SK-N-SH (cell line): Measurements from ENCODE around the gene DCX. TPM values are rescaled to one million over a fixed set of nuclear protein-coding genes. Genes with fewer than 3 reads are reported as not detected.
A peak's percentile ranks its signal among the peaks of the same experiment; 100 is the strongest.

ENCODE experiments used
- CTCF ChIA-PET: fragments of 300-600, 350-600 bp; formaldehyde crosslinking; extraction: SDS; loops from one replicate; lab custom pipeline; 2021; lab: Yijun Ruan, JAX
- POLR2A ChIA-PET: fragments of 350-600 bp; sonication (Branson Sonifier 250); formaldehyde crosslinking; extraction: SDS; loops from one replicate; lab custom pipeline; 2020; ENCODE audit warnings: antibody characterized with exemption, inconsistent platforms; lab: Yijun Ruan, JAX
- DNase-seq: peaks from one replicate; pipeline ENCODE4 v3.0.0; 2012
- H2AFZ ChIP-seq: fragments of 200-600 bp; sonication (generic); 2 replicates; pipeline ENCODE4 v1.8.1; 2016; ENCODE audit warnings: antibody characterized with exemption, mild to moderate bottlenecking, low read depth
- H3F3A ChIP-seq: fragments of 200-600 bp; sonication (generic); replicated peaks from 2 replicates; pipeline ENCODE3; 2016; ENCODE audit warnings: antibody characterized with exemption, mild to moderate bottlenecking; ENCODE audit not compliant: insufficient read depth
- H3K27ac ChIP-seq, 2 experiments: fragments of 200-500 bp in 1 of 2; fragments of 200-600 bp in 1 of 2; sonication (Bioruptor generic) in 1 of 2; sonication (generic), shearing (Covaris generic) in 1 of 2; 2 replicates each; pipeline versions ENCODE4 v1.5.1 to v1.6.1; 2014 to 2016; ENCODE audit warnings: low read depth in 2 of 2, inconsistent platforms in 1 of 2, low read length in 1 of 2, mild to moderate bottlenecking in 1 of 2, mixed read lengths in 1 of 2
- H3K27me3 ChIP-seq: fragments of 200-600 bp; sonication (generic), shearing (Covaris generic); 2 replicates; pipeline ENCODE4 v1.6.1; 2016; ENCODE audit warnings: mixed run types; ENCODE audit not compliant: insufficient read depth
- H3K36me3 ChIP-seq, 2 experiments: fragments of 200-500 bp in 1 of 2; fragments of 200-600 bp in 1 of 2; sonication (Bioruptor generic) in 1 of 2; sonication (generic) in 1 of 2; replicated peaks in 1 of 2; 2 replicates each; pipeline versions ENCODE3 to v1.5.1; 2014 to 2016; ENCODE audit warnings: low read length in 1 of 2, mild to moderate bottlenecking in 1 of 2; ENCODE audit not compliant: insufficient read depth in 2 of 2, control insufficient read depth in 1 of 2
- H3K4me1 ChIP-seq, 2 experiments: fragments of 200-500 bp in 1 of 2; fragments of 200-600 bp in 1 of 2; sonication (Bioruptor generic) in 1 of 2; sonication (generic), shearing (Covaris generic) in 1 of 2; 2 replicates each; pipeline versions ENCODE4 v1.5.1 to v1.6.1; 2014 to 2016; ENCODE audit warnings: low read depth in 1 of 2, low read length in 1 of 2, mixed run types in 1 of 2; ENCODE audit not compliant: insufficient read depth in 2 of 2, control insufficient read depth in 1 of 2
- H3K4me2 ChIP-seq: fragments of 200-600 bp; sonication (generic), shearing (Covaris generic); 2 replicates; pipeline ENCODE4 v1.6.1; 2017; ENCODE audit warnings: mixed run types
- H3K4me3 ChIP-seq, 2 experiments: fragments of 200-500 bp in 1 of 2; fragments of 200-600 bp in 1 of 2; sonication (Bioruptor generic) in 1 of 2; sonication (generic), shearing (Covaris generic) in 1 of 2; 2 replicates each; pipeline versions ENCODE4 v1.5.1 to v1.8.1; 2014 to 2016; ENCODE audit warnings: low read depth in 2 of 2, inconsistent platforms in 1 of 2, low read length in 1 of 2, mild to moderate bottlenecking in 1 of 2, mixed read lengths in 1 of 2, moderate library complexity in 1 of 2
- H3K79me2 ChIP-seq: fragments of 200-600 bp; sonication (generic); 2 replicates; pipeline ENCODE4 v1.8.1; 2017; ENCODE audit warnings: mild to moderate bottlenecking; ENCODE audit not compliant: insufficient read depth
- H3K9ac ChIP-seq: fragments of 200-600 bp; sonication (generic); 2 replicates; pipeline ENCODE4 v1.6.1; 2017; ENCODE audit warnings: mixed run types
- H3K9me2 ChIP-seq: fragments of 200-600 bp; sonication (generic); 2 replicates; pipeline ENCODE4 v1.6.1; 2017; ENCODE audit warnings: mixed run types
- H3K9me3 ChIP-seq: fragments of 200-600 bp; sonication (generic); 2 replicates; pipeline ENCODE4 v1.6.1; 2017; ENCODE audit warnings: mixed run types, mild to moderate bottlenecking, moderate library complexity
- H4K20me1 ChIP-seq: fragments of 200-600 bp; sonication (generic); 2 replicates; pipeline ENCODE4 v1.6.1; 2017; ENCODE audit warnings: mild to moderate bottlenecking, mixed run types; ENCODE audit not compliant: insufficient read depth
- CHD2 ChIP-seq: fragments of 150-350 bp; IDR thresholded peaks from 2 replicates; pipeline ENCODE4 v1.6.1; 2018; ENCODE audit warnings: low read length; ENCODE audit not compliant: partially characterized antibody
- CTCF ChIP-seq: fragments of 200-600 bp; sonication (generic); IDR thresholded peaks from 2 replicates; pipeline ENCODE4 v1.6.1; 2017; ENCODE audit warnings: antibody characterized with exemption, mild to moderate bottlenecking, moderate library complexity
- ELF1 ChIP-seq: IDR thresholded peaks from 2 replicates; pipeline ENCODE4 v1.4.0; 2012
- EP300 ChIP-seq, 2 experiments: IDR thresholded peaks; 2 replicates each; pipeline versions ENCODE4 v1.4.0 to v1.6.1; 2012; ENCODE audit warnings: borderline replicate concordance in 1 of 2, low read depth in 1 of 2, low read length in 1 of 2
- FOXJ3 ChIP-seq: sonication (generic); formaldehyde crosslinking; IDR thresholded peaks from 2 replicates; pipeline ENCODE4 v1.5.1; 2020; ENCODE audit warnings: mild to moderate bottlenecking, missing genetic modification reagents
- GATA2 ChIP-seq: sonication (generic); formaldehyde crosslinking; IDR thresholded peaks from 2 replicates; pipeline ENCODE4 v1.5.0; 2020; ENCODE audit warnings: mild to moderate bottlenecking, missing genetic modification reagents
- JUND ChIP-seq: IDR thresholded peaks from 2 replicates; pipeline ENCODE4 v1.4.0; 2012
- NRF1 ChIP-seq: IDR thresholded peaks from 2 replicates; pipeline ENCODE4 v1.6.1; 2012; ENCODE audit warnings: low read depth, mild to moderate bottlenecking, low read length
- PBX3 ChIP-seq: IDR thresholded peaks from 2 replicates; pipeline ENCODE4; 2012
- RAD21 ChIP-seq: IDR thresholded peaks from 2 replicates; pipeline ENCODE4 v1.6.1; 2012; ENCODE audit warnings: mild to moderate bottlenecking, low read length
- RCOR1 ChIP-seq: fragments of 150-350 bp; IDR thresholded peaks from 2 replicates; pipeline ENCODE4 v1.6.1; 2017; ENCODE audit warnings: antibody characterized with exemption, low read length
- RFX5 ChIP-seq: IDR thresholded peaks from 2 replicates; pipeline ENCODE4 v1.6.1; 2012; ENCODE audit warnings: mild to moderate bottlenecking, improper control_type of control experiment, low read length
- RXRA ChIP-seq: IDR thresholded peaks from 2 replicates; pipeline ENCODE4 v1.4.0; 2012; ENCODE audit warnings: low read depth, mild to moderate bottlenecking, borderline replicate concordance
- SIN3A ChIP-seq: IDR thresholded peaks from 2 replicates; pipeline ENCODE4 v1.6.1; 2012; ENCODE audit warnings: low read depth, mild to moderate bottlenecking, low read length, moderate library complexity, borderline replicate concordance
- TAF1 ChIP-seq: IDR thresholded peaks from 2 replicates; pipeline ENCODE4 v1.6.1; 2012; ENCODE audit warnings: low read depth, mild to moderate bottlenecking, low read length, moderate library complexity, borderline replicate concordance
- TCF12 ChIP-seq: IDR thresholded peaks from 2 replicates; pipeline ENCODE4 v1.4.0; 2012
- USF1 ChIP-seq: IDR thresholded peaks from 2 replicates; pipeline ENCODE4 v1.4.0; 2012; ENCODE audit warnings: low read depth, borderline replicate concordance
- USF2 ChIP-seq: fragments of 150-350 bp; IDR thresholded peaks from 2 replicates; pipeline ENCODE4 v1.6.1; 2017; ENCODE audit warnings: antibody characterized with exemption, low read length, low read depth, borderline replicate concordance
- YY1 ChIP-seq: IDR thresholded peaks from 2 replicates; pipeline ENCODE4 v1.4.0; 2012; ENCODE audit warnings: low read depth, mild to moderate bottlenecking
- WGBS: methylation state at CpG from one replicate; pipeline ENCODE4 v1.1.6; 2017; ENCODE audit warnings: low lambda C conversion rate; 5-methylcytosine and 5-hydroxymethylcytosine counted together
- polyA plus RNA-seq, 3 experiments: library from polyadenylated mRNA; depleted of rRNA; stranded (reverse); fragments of >200 nt; gene quantifications; 2 replicates each; pipeline ENCODE4 v1.2.3, GENCODE V29; 2012

Gene DCX
- polyA plus RNA-seq, 1 of the 3 experiments (the other 2 are of a cell fraction) = 0.26 TPM

- no peak for DNase-seq
- H3K9ac ChIP-seq = no peak overlapping the region
- H3K36me3 ChIP-seq = no peaks in the 10 kb centered on the region
- no peaks in the 10 kb centered on the region for H3K9me2 ChIP-seq
- no peak for TF ChIP-seq NRF1
- TF ChIP-seq RAD21 = no peak
- TF ChIP-seq USF2 = no peak
- TF ChIP-seq TAF1 = no peak
- TF ChIP-seq USF1 = no peak
- no peak for TF ChIP-seq EP300 (IDR thresholded peaks at IDR 0.05; ENCODE audit: borderline replicate concordance in 1 of 2, low read depth in 1 of 2, low read length in 1 of 2)
- TF ChIP-seq ELF1 = no peak
- TF ChIP-seq JUND = no peak
- no peak for TF ChIP-seq RXRA
- no peak for TF ChIP-seq SIN3A
- no peak for TF ChIP-seq CHD2
- no peak for TF ChIP-seq RFX5
- no peak for TF ChIP-seq RCOR1
- TF ChIP-seq TCF12 = no peak
- no peak for TF ChIP-seq GATA2 (CRISPR knock-in tag)
- no peak for TF ChIP-seq CTCF
- no peak overlapping the region for H2AFZ ChIP-seq
- ChIA-PET POLR2A (no interaction called here), CTCF (interaction anchor here (1.3 to 1.5 kb wide), 3 partner anchors 13 to 216 kb away, joined by 3 to 4 read pairs (median 4); no protein-coding TSS in a partner anchor)
- H3K27ac ChIP-seq = no peak overlapping the region
- H3F3A ChIP-seq = no peaks in the 10 kb centered on the region
- no peaks in the 10 kb centered on the region for H4K20me1 ChIP-seq
- no peaks in the 10 kb centered on the region for H3K4me1 ChIP-seq
- no peaks in the 10 kb centered on the region for H3K79me2 ChIP-seq
- H3K27me3 ChIP-seq = no peaks in the 10 kb centered on the region; the same call in 1 of the 2 replicates
- no peak overlapping the region for H3K4me2 ChIP-seq
- H3K9me3 ChIP-seq = no peaks in the 10 kb centered on the region
- H3K4me3 ChIP-seq = no peak overlapping the region
Measured at GRCh38 chrX:111460607-111461006, 48.6 kb upstream of the DCX start.

- Histone ChIP-seq H4K20me1 (no peaks in the 10 kb centered on the region), H3K36me3 (no peaks in the 10 kb centered on the region), H3K9me2 (no peaks in the 10 kb centered on the region), H3K79me2 (no peaks in the 10 kb centered on the region), H3K9me3 (no peaks in the 10 kb centered on the region), H3K27me3 (no peaks in the 10 kb centered on the region; the same call in 1 of the 2 replicates), H3F3A (no peaks in the 10 kb centered on the region), H3K4me2 (no peak overlapping the region), H3K9ac (no peak overlapping the region), H2AFZ (no peak overlapping the region), H3K4me1 (no peaks in the 10 kb centered on the region), H3K4me3 (no peak overlapping the region; a peak in 1 of 4 replicates), H3K27ac (no peak overlapping the region)
- WGBS = 10% methylated on average over 3 of the region's 3 CpGs
- DNase-seq = peak; percentile 20
- ChIA-PET POLR2A (interaction anchor here (1.8 kb wide), 1 partner anchor 234 kb away, joined by 5 read pairs; the partner anchor contains the start of gene ALG13), CTCF (interaction anchor here (0.6 to 4.8 kb wide), 23 partner anchors 9 to 641 kb away, joined by 3 to 45 read pairs (median 4); partner anchors contain the start of gene ALG13)
- no peak for TF ChIP-seq YY1
- no peak for TF ChIP-seq NRF1
- peak; percentile 53 for TF ChIP-seq CTCF
- no peak for TF ChIP-seq EP300 (IDR thresholded peaks at IDR 0.05; ENCODE audit: borderline replicate concordance in 1 of 2, low read depth in 1 of 2, low read length in 1 of 2)
- TF ChIP-seq FOXJ3 (CRISPR knock-in tag) = no peak
- no peak for TF ChIP-seq USF1
- no peak for TF ChIP-seq USF2
- TF ChIP-seq PBX3 = peak; percentile 86
- no peak for TF ChIP-seq CHD2
Measured at GRCh38 chrX:111447298-111447697, 35.3 kb upstream of the DCX start.
